ENCODE results near the gene RUVBL1.

DNA sequence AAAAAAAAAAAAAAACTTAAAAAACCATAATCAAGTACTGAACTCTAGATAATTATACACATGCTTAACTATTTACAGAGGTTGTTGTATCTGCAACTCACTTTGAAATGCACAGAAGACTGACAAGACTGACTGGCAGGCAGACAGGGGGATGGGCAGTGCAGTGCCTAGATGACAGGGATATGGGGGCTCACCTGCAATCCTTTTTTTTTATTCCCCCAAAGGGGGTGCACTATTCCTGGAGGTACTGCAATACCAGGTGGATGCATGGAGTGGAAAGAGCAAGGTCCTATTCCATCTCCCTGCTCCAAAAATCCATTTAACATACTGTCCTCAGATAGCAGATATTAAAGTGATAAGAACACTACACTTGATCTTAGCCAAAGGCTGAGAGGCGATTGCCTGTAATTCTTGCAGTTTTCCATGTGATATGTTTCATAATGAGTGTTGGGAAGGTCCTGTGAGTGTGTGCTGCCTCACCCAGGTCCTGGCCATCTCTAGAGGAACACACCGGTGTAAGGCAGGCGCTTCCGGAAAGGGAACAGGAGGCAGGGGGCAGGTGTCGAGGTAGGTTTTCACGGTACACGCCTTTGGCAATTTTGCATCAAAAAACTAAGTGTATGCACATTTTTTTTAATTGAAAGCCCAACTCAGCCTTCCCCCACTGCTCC, 48.6 kb downstream of the RUVBL1 start:
- TF ChIP-seq, protein P1, sequence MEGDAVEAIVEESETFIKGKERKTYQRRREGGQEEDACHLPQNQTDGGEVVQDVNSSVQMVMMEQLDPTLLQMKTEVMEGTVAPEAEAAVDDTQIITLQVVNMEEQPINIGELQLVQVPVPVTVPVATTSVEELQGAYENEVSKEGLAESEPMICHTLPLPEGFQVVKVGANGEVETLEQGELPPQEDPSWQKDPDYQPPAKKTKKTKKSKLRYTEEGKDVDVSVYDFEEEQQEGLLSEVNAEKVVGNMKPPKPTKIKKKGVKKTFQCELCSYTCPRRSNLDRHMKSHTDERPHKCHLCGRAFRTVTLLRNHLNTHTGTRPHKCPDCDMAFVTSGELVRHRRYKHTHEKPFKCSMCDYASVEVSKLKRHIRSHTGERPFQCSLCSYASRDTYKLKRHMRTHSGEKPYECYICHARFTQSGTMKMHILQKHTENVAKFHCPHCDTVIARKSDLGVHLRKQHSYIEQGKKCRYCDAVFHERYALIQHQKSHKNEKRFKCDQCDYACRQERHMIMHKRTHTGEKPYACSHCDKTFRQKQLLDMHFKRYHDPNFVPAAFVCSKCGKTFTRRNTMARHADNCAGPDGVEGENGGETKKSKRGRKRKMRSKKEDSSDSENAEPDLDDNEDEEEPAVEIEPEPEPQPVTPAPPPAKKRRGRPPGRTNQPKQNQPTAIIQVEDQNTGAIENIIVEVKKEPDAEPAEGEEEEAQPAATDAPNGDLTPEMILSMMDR (IDR thresholded peaks at IDR 0.05; ENCODE audit: low read length) = no peak
- no peak for TF ChIP-seq EZH2 (optimal IDR thresholded peaks at IDR 0.05; ENCODE audit: low read depth, low read length)

Data from MM.1S (cell line).